VCaP (cell line): ENCODE results near the gene SUMO2.

Source experiments
- H3K27ac ChIP-seq: fragments of 450-650 bp; 2 replicates; pipeline ENCODE4 v1.5.1; 2017
- CTCF ChIP-seq: fragments of 450-650 bp; conservative IDR thresholded peaks from 2 replicates; pipeline ENCODE4 v1.5.1; 2017; ENCODE audit warnings: mild to moderate bottlenecking, moderate library complexity

The SUMO2 gene

GRCh38 chr17:75219815-75220214, 37.1 kb upstream of the SUMO2 start:
- no peak for TF ChIP-seq CTCF
- no peak overlapping the region for H3K27ac ChIP-seq

GRCh38 chr17:75218131-75218530, 35.4 kb upstream of the SUMO2 start:
- TF ChIP-seq CTCF = no peak
- no peak overlapping the region for H3K27ac ChIP-seq

GRCh38 chr17:75209061-75209460, 26.3 kb upstream of the SUMO2 start:
- H3K27ac ChIP-seq = no peak overlapping the region
- no peak for TF ChIP-seq CTCF

GRCh38 chr17:75208161-75208560, 25.4 kb upstream of the SUMO2 start:
- H3K27ac ChIP-seq = no peak overlapping the region
- no peak for TF ChIP-seq CTCF

- H3K27ac ChIP-seq = no peak overlapping the region
- no peak for TF ChIP-seq CTCF
These were observed 25.0 kb upstream of the SUMO2 start for GRCh38 chr17:75207760-75208159.

GRCh38 chr17:75207050-75207407, 24.3 kb upstream of the SUMO2 start:
- peak overlapping the region; percentile 99; the same call in 1 of the 2 replicates for H3K27ac ChIP-seq

GRCh38 chr17:75205793-75206163, 23.0 kb upstream of the SUMO2 start:
- peak overlapping the region; percentile 99 for H3K27ac ChIP-seq
- no peak for TF ChIP-seq CTCF

- peak within 1 kb of the TSS; percentile 99 for H3K27ac ChIP-seq
- no peak for TF ChIP-seq CTCF
These were observed 22.5 kb upstream of the SUMO2 start, which contains the start of gene NUP85 for GRCh38 chr17:75205037-75205792. Gene NUP85, plus strand, starts transcription at chr17:75205679. Its CDS starts 83 bp downstream, at chr17:75205762.
